HG02973 (cell line): ENCODE measurements around the gene KCNJ10.

Experiments used
- ATAC-seq: cut with Tn5 transposase; IDR thresholded peaks from one replicate; pipeline ENCODE4 v1.9.1; 2021; ENCODE audit warnings: moderate library complexity; ENCODE audit not compliant: unreplicated experiment

The KCNJ10 gene

DNA sequence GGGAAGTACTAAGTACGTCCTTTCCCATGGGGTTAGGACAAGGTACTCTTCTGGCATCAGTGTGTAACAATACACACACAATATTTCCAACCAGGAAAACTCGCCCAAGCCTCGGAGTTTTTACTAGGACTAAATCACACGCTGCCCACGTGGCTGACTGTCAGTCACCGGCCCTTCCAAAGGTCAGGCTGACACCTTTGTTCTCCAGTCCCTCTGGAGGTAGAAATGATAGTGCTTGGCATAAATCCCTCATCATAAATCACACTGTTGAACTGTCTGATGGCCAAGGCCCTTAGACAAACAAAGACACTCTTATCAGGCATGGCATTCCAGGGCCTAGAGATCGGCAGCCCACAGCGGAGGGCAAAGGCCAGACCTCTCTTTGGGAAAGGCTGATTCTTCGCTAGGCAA is 99.0 kb downstream of the KCNJ10 start:
- ATAC-seq: no peak

DNA sequence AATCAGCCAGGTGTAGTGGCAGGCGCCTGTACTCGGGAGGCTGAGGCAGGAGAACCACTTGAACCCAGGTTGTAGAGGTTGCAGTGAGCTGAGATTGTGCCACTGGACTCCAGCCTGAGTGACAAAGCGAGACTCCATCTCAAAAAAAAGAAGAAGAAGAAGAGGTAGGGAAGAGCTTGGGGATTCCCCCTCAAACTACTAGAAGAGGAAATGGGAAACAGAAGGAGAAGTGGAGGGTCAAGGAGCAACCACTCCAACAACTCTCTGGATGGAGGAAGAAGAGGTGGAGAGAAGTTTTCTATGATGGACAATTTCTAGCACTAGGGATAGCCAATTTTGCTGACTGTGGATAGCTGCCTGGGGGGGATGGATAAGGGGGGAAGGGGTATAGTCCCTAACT is 101.1 kb downstream of the KCNJ10 start:
- ATAC-seq: no peak

DNA sequence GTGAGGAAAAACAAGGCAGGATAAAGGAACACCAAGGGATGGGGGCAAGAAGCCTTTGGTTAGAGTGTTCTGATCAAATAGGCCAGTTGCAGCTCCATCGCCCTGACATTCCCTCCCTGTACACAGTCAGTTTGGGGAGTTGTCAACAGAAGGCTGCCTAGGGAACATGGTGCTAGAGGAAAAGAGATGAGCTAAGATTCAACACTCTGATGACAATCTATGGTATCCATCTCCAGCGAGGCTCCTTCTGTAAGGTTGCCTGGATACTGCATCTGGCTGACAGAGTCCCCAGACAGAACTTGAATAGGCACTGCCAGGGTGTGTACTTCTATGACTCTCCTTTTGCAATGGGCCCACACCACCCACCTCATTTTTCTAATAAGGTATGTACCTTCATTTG is 104.7 kb downstream of the KCNJ10 start:
- no peak for ATAC-seq

DNA sequence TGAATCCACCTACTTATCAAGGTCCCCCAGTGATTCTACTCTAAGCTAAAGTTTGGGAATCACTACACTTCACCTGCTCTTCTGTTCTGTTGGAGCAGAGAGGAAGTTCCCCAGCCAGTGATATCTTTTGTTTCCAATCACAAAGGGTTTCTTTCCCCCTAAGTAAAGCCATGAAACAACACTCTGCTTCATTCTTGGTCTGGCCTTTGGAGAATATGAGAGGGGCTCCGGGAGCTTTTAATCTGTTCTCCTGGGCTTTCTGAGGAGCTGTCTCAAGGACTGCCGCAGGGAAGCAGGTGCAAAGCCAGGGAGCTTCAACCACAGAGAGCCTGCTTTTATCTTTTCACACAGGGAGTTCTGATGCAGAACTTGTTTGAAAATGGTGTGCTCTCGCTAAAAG is 105.8 kb downstream of the KCNJ10 start:
- ATAC-seq: no peak

DNA sequence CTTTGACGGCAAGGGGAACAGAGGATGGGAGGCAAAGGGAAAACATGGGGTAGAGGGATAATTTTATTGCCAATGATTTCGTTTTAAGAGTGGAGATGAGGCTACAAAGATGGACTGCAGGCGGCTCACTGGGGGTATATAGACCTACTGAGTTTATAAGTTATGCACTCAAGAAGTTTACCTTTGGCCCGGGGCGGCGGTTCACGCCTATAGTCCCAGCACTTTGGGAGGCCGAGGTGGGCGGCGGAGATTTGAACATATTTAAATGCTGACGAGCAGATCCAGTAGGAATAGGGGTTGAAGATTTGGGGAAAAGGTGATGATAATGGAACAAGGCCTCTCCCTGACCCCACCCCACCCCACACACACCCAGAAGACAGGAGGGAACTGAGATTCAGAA is 107.8 kb downstream of the KCNJ10 start:
- no peak for ATAC-seq

DNA sequence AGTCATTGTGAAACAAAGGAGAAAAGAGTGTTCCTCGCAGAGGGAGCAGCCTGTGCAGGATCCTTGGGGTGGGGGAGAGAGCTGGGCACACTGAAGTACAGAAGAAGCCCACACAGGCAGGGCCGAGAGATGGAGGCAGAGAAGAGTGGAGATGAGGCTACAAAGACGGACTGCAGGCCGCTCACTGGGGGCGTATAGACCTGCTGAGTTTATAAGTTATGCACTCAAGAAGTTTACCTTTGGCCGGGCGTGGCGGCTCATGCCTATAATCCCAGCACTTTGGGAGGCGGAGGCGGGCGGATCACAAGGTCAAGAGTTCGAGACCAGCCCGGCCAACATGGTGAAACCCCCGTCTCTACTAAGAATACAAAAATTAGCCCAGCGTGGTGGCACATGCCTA is 108.3 kb downstream of the KCNJ10 start:
- no peak for ATAC-seq

DNA sequence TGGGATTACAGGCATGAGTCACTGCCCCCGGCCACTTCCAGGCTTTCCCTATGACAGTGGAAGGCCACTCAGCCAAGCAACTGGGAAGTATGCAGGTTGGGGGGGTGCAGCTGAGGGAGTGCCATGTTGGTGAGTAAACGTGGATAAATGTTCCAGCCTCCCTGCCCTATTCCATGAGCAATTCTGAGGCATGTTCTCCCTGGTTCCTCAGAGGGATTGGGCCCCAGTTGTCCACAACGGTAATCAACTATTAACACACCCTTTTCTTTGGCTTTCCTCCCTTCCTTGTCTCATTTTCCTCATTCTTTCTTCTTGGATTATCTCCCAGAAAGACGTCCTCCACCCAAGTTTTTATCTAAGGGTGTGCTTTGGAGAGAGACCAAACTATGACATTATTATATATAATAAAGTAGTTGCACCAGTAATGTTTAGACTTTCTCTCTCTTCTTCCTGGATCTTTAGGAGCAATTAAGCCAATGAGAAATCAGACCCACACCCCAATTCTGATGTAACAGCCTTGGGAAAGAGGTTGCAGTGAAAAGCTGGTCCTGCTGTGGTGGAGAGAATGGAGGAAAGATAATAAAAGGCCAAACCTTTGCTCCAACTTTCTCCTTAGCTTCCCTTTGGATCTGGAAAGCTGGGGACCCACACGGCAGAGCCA is 109.1 kb downstream of the KCNJ10 start:
- no peak for ATAC-seq

DNA sequence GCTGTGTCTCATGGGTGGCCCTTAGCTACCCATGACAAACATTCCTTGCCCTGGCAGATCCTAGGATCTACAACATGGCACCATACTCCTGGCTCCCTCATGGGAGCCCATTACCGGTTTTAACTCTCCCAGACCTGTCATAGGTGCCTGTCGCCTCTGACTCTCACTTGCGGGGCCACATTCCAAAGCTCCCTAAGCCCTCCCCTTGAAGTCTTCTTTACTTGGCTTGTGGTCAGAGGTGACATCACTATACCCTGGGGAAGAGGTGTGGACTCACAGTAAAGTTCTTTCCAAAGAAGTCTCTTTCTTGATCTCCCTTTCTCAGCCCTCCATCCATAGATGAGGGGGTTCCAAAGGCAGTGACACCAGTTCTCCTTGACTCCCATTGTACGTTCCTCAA is 110.5 kb downstream of the KCNJ10 start:
- no peak for ATAC-seq

DNA sequence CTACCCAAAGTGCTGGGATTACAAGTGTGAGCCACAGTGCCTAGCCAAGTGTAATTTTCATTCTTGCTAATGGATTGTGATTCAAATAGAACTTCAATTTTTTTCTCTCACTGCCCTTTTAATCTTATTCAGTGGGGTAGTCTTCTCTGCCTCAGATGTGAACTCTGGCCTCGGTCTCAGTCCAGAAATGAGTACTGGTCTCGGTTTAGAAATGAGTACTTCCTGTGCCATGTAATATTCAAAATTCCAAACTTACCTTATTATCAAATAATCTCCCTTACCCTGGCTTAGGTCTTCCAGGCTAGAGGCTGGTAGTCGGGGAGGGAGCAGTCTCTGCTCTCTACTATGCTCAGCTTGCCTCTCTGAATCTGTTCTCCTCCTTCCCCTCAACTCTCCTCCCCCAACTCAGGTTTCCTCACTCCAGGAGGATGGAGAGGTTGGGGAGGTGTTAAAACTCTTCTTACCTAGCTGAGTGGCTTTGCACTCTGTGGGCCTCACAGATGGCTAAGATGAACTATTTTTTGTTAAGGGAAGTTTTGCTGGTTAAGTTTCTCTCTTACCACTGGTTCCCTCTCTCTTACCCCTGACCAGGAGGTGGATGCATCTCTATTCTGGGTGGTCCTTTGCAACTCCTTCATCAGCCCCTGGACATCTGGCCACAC is 111.1 kb downstream of the KCNJ10 start:
- peak; percentile 54 for ATAC-seq

DNA sequence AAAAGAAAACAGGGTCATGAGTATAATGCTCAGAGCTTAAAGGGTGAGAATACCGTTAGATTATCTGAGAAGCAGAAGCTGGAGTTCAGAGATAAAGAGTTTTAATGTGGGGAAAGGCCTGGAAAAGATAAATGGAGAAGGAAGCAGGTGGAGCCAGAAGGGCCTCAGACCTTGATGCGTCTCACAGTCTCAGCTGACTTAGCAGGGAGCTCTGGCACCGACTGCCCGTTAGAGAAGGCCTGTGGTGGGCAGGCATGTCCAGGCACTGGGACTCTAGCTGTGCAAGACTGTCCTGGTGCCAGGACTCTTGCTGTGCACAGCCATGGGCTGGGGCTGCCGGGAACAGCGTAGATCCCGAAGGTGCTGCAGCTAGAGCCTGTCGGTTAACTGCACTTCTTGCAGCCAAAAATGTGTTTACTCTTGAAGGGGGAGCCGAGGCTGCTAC is 112.1 kb downstream of the KCNJ10 start:
- ATAC-seq: no peak

DNA sequence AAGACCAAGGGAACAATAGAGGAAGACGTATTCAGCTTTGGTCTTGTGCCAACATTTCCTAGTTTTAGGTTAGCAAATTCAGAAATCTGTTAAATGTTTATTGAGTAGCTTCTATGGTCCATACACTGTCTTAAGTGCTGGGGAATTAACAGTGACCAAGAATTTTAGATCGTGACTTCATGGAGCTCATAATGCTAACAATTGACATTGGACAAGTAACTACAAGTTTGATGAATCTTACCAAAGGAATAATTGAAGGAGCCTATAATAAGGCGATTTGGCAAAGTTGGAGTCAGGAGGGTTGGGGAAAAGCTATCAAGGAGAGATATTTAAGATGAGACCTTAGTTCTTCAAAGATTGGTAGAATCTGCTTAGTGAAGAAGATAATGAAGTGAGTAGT is 114.5 kb downstream of the KCNJ10 start:
- no peak for ATAC-seq

DNA sequence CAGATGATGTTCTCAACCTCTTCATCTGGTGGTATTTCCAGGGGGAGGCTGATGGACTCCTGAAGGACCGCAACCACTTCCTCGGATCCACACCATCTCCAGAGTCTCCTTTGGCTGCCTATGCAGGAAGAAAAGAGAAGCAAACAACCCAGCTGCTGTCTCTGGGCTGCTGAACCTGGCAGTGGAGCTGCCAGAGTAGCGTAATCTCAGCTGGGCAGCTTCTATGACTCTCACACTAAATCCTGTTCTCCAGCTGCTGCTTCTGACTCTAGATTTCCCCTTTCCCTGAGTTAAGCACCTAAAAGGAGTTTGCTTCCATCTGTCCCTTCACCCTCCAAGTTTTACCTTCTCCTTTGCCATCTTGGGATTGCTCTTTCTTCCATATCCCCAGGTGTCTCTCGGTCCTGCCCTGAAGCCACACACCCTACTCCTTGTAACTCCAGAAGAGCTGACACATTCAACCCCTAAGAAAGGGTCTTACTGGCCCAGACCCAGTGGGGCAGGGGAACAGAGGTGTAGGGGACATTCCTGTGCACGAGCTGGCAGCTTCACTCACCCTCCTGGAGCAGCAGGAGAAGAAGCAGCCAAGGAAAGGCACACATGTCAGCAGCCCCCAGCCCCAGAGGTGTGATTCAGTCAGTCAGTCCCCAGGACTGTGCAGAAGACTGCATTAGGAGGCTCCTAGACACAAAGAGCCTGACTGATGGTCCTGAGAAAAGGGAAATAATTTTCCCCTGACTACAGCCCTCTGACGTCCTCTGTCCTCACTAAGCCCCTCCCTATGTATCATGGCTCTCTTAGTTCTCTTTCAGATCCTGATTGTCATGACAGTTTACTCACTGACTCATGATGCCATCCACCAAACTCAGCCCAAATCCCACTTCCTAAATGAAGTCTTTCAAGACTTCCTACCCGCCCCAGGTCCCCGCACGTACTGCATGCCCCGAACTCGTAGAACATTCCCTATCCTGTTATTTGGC is 116.1 kb downstream of the KCNJ10 start, which contains the start of gene SLAMF9:
Gene SLAMF9, minus strand, starts transcription at position 702 of the 980 bp plus-strand sequence. Its CDS starts 100 bp downstream, at position 602.
- ATAC-seq: no peak

DNA sequence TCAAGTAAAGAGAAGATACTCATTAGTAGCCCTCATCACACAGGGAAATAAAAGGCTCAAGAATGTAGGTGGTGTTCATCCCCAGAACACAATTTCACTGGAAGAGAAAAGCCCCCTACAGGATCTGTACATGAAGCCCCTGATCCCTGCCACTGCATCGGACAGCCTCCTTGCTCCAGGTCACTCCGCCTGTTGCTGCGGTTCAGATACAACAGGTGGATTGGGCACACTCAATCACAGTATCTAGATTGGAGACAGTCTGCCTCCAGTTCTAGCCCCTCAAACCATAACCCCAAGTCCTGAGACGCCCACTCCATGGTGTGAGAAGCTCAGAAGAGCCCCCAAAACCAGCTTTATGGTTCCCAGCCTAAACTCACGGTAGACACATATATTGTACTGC is 117.0 kb downstream of the KCNJ10 start:
- ATAC-seq: no peak

DNA sequence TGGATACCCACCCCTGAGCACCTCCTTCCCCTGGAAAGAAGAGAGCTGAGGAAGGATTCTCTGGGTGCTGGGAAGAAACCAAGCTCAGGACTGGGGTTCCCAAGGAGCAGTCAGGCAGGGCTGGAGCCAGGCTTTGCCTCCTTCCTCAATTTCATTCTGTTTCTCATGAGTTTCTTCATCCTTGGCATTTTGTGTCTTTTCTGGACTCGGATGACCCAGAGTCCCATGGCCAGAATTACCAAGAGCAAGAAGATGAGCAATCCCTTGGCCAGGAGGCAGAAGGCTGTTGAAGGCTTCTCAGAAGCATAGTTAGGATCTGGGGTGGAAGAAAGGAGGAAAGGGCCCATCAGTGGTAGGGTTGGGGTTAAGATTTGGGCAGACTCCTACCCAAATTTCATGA is 118.4 kb downstream of the KCNJ10 start:
- no peak for ATAC-seq

DNA sequence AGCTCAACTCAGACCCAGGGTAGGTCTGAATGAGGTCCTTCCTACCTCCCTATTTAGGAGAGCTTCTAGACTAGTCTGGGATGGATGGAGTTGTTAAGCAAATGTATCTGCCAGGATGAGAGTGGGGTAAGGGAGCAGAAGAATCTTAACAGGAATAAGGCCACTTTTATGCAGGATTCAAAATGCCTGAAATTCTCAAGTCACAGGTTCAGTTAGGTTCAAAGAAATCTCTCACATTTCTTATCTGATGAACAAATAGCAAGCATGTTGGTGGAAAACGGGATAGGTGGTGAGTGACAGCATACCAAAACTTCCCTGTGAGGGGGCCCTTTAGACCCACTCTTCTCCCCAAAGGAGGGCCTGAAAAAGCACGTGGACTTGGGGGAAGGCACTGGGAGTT is 118.9 kb downstream of the KCNJ10 start:
- ATAC-seq: no peak

DNA sequence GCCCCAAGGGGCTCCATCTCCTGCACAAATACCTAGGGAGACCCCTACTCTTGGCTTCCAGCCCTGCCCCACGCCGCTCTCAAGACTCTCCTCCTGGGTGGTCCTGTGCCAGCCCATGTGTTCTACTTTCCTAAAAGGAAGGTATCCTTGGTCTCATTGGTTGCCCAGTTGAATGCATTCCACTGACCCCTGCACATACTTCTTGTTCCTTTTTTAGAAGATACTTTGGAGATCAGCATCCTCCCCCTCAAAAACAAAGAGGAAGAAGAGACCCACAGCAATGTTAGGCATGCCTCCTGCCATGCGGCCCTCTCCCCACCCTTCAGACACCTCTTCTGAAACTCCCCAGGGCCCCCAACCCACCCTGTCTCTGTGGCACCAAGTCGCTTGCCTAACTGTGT is 120.0 kb downstream of the KCNJ10 start:
- no peak for ATAC-seq

DNA sequence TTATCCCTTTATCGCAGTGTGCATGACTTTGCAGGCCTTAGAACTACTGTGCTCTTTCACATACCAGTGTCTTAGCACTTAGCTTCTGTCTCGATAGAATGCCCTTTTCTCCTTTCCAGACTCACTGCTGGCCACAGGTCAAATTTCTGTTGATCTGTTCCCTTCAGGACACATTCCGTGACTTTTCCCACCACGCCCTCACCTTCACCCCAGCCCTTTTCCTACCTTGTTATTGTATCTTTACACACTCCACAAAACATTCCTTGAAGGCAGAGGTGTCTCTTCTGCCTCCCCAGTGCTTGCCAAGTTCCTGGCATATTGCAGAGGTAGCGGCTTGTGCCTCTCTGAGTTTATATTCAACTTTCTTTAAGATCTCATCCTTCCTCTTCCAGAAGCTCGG is 120.8 kb downstream of the KCNJ10 start:
- no peak for ATAC-seq
